Stimulated activated CD4-positive, alpha-beta T cell treated with anti-CD3 and anti-CD28 coated beads, Interleukin-4, amount 100 ng/mL, for 4 hours (primary cell): ENCODE results near the gene FBXO47.

Experiments used
- DNase-seq, 2 experiments: peaks; one replicate each; pipeline ENCODE4 v3.0.0-alpha.2; 2020

The FBXO47 gene, protein sequence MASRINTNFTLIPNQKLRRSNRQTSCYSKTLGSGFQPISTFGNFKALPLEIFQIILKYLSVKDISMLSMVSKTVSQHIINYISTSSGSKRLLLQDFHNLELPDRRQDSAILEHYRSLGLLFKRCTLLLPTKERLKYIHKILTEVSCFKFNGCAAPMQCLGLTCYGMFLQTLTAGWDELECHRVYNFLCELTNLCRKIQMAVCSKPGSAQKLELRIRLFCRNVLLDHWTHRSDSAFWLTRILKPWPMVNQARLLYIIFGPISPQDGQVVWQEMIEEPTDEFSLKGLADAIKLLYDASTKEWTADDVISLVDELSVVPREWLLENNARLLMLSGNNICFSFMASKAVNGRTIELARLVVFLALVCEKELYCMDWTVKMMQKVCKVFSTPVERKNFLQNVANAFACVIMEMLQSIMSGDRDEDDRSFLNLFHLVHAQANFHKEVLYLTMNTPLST

DNA sequence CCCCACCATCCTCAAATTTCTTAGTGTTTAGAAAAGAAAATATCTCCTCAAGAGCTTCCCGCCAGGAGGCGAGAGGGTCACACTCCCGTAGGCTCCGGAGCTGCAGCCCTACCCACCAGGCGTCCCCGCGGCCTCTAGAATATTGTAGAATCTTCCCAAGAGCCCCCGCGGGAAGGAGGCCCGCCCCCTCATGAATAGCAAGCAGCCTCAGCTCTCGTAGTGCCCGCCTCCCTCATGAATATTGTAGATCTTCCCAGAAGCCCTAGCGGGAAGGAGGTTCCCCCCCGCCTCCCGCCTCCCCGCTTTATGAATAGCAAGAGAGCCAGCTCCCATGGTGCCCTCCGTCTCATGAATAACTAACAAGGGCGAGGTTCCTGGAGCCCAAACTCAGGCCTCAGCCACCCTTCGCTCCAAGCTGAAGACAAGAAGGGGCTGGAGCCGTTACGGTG, at the start of gene FBXO47:
FBXO47 (minus strand) TSS at position 114 of the 449 bp plus-strand sequence. CDS start 4,378 bp downstream, outside the sequence.
- DNase-seq = peak; percentile 69 to 86

DNA sequence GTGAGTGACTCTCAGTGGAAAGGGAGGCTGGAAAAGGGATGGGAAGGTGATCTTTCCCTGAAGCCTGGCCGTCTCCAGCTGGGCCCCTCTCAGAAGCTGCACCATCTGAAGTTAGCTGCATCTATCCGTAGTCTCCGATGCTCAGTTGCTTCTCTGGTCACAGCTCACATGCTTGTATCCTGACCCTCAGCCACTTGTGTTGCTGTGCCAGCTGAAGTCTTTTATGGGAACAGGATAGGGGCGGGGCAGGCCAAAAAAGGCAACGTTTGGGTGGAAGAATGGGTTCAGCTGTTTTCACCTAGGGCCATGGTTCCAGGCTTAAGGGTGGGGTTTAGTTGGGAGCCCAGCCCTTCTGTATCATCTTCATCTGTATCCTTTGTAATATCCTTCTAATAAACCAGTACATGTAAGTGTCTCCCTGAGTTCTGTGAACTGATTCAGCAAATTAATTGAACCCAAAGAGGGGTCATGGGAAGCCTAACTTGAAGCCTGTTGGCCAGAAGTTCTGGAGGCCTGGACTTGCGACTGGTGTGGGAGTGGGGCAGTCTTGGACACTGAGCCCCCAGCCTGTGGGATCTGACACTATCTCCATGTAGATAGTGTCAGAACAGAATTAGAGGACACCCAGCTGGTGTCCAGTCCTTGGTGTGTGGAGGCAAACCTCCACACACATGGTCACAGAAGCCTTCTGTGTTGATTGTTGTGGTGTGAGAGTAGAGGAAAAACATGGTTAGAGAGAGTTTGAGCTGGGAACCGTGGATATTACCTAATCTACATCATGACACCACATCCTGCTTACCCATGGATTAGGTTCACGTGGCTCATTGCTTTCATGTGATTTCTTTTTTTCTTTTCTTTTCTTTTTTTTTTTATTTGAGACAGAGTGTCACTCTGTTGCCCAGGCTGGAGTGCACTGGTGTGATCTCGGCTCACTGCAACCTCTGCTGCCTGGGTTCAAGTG, 49.3 kb upstream of the FBXO47 start:
- DNase-seq = no peak

DNA sequence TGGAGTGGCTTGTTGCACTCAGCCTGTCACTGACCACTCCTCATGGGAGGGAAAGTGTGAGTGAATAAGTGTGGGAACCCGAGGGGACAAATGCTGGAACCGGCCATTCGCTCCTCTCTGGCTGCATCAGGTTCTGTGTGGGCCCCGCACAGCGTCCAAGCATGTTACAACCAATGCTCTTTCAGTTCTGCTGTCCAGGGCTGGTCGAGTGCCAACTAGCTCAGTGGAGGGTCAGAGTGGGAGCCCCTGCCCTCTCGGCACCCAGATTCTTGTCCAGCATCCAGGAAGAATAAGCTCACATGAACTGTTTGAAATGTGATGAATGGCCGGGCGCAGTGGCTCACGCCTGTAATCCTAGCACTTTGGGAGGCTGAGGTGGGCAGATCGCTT, 48.3 kb upstream of the FBXO47 start:
- DNase-seq = no peak

DNA sequence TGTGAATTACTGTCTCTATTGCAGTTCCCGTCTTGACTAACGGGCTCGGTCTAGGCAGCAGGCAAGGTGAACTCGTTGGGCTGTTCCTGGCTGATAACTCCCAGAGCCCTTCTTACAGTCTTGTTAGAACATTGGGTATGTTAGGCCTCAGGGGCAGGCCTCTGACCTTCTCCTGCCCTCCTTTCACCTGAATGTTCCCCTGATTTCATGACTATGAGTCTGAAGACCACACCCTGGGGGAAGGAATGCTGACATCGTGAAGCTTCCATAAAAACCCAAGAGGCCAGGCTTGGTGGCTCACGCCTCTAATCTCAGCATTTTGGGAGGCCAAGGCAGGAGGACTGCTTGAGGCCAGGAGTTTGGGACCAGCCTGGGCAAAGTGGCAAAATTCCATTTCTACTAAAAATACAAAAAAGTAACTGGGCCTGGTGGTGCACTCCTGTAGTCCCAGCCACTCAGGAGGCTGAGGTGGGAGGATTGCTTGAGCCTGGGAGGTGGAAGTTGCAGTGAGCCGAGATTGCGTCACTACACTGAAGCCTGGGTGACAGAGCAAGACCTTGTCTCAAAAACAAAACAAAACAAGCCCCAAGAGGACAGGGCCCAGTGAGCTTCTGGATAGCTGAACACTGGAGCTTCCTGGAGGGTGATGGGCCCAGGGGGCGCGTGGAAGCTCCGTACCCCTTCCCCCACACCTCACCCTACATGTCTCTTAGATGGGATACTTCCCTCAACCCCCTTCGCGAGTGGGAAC, 47.8 kb upstream of the FBXO47 start:
- DNase-seq = no peak

DNA sequence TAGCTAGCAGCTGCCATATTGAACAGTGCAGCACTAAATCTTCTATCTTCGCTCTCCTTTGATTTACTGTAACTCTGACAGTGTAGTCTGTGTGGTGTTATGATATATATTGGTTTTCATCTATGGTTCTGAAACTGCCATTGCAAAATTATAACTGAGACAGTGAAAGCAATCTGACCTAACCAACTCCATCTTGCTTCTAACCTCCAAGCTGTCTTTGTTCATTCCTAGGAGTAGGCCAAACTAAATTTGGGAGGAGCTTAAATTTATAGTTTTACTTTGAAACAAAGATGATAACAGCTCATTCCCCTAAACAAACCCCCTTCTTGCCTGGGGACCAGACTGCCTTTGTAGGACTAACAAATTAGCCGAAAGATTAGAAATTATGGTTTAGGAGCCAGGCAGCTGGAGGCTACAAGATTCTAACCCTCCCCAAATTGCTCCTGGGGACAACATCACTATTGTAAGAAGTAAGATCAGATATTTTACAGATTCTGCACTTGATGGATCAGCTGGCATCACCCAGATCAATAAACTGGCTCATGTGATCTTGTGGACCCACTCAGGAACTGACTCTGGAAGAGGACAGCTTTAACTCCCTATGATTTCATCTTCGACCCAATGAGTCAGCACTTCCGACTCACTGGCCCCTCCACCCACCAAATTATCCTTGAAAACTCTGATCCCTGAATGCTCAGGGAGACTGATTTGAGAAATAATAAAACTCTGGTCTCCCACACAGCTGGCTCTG, 47.0 kb upstream of the FBXO47 start:
- no peak for DNase-seq

DNA sequence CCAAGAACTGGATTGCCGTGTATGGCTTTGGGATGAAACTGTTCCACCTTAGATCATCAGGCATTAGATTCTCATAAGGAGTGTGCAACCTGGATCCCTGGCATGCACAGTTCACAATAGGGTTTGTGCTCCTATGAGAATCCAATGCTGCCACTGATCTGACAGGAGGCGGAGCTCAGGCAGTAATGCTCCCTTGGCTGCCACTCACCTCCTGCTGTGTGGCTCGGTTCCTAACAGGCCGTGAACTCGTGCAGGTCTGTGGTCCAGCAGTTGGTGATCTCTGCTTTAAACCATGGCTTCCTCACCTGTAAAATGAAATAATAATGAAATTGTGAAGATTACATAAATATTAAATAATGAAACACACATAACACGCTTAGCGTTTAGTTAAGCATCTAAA, 45.5 kb upstream of the FBXO47 start:
- DNase-seq = no peak

DNA sequence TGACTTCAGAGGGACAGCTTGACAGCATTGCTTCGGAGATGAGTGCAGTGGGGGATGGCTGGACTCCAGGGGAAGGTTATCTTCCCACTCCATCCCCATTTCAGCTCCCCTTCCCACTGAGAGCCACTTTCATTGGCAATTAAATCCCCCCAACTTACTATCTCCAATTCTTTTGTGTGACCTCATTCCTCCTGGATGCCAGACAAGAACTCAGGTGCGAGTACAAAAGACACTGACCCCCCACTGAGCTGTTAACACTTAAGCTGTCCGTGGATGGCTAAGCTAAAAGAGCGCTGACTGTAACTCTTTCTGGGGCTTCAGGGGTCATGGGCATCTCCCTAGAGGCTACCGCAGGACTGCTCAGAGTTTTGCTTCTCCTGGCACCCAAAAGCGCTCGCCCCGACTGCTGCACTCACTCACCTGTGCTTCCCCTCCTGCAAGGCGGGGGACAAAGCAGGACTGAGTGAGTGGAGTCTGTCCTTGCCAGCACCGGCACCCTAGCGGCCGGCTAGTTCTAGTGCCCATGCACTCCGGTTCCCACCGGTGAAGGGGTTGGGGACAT, 44.8 kb upstream of the FBXO47 start:
- no peak for DNase-seq

DNA sequence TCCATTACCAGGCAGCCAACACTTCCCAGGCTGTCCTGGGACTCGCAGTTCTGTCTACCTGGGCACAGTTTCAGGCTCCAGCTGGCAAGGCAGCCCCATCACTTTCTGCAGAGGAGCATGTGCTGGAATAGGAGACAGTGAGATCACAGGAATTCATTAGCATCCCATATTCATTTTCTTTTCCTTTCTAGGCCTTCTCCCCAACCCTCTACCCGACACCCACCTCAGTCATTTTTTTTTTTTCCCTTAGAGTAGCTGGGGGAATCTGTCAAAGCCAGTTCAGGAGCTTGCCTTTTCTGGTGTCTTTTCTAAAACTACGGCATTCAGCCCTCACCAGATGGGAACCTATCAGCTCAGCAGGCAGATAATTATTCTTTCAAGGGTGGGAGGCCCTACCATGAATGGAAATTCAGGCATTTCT, 42.4 kb upstream of the FBXO47 start:
- no peak for DNase-seq

DNA sequence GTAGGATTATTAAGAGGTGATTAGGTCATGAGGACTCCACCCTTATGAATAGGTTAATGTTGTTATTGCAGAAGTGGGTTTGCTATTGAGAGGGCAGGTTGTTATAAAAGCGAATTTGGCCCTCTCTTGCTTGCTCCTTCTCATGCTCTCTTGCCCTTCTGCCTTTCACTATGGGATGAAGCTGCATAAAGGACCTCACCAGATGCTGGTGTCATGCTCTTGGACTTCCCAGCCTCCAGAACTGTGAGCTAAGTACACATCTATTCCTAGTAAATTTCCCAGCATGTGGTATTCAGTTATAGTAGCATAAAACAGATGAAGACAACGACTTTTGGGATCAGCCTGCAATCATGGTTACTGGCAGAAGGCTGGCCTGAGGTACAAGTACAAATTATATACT, 41.4 kb upstream of the FBXO47 start:
- DNase-seq = no peak

DNA sequence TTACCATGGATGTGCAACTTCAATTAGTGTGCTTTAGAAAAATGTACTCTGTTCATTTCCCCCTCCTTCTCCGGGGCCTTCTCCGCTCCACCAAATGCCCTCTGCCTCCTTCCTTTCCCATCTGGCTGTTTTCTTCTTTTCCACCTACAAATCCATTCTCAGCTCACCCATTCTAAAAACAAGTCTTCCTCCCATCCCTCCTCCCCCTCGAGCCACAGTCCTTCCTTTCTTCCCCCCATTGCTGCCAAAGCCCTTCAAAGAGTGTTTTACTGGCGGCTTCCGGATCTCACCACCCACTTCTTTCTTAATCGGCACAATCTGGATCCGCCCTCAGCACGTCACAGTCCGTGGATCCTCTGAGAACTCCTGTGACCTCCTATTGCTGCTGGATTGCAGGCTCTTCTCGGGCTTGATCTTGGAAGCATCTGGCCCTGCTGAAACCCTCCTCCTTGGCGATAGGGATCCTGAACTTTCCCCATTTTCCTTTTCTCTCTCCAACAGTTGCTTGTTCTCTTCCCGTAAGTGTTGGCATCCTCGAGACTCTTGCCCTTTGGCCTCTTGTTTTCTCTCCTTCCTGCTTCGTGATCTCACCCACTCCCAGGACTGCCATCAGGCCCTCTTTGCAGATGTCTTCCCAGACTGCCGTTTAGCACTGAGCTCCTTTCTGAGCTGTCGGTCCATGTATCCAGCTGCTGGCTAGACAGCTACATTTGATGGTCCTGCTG, 36.0 kb upstream of the FBXO47 start:
- peak; percentile 26 to 50 for DNase-seq

DNA sequence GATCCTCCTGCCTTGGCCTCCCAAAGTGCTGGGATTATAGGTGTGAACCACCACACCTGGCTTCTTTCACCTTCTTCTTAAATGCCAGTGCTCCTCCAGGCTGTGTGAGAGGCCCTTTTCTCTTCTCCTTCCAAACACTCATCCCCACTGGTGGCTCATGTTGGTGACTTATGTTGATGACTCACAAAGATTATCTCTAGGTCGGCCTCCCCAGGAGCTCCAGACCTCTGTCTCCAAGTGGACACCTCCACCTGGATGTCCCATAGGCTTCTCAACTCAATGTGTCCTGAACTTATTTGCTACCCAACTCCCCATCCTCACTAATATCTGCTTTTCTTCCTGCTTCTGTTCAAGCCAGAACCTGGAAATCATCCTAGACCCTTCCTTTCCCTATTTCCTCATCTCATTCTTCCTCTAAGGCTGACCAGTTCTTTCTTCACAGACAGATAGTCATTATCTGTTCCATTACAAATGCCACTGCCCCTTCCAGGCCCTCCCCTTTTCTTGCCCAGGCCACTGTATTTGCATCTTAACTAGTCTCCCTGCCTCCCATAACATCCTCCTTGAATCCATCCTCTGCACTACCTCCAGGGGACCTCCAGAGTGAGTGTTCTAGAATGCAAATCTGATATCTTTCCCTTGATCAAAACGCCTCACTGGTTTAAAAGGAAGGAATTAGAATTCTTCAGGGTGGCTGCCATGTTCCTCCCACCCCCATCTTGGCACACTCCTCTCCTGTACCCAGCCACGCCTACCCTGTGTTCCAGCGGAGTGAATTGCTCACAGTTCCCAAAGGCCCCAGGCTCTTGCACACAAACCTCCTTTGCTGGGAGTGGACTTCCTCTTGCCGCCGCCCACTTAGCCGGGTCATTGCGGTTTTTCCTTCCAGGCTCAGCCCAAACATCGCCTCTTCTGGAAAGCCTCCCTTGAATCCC, 34.8 kb upstream of the FBXO47 start:
- DNase-seq = no peak

DNA sequence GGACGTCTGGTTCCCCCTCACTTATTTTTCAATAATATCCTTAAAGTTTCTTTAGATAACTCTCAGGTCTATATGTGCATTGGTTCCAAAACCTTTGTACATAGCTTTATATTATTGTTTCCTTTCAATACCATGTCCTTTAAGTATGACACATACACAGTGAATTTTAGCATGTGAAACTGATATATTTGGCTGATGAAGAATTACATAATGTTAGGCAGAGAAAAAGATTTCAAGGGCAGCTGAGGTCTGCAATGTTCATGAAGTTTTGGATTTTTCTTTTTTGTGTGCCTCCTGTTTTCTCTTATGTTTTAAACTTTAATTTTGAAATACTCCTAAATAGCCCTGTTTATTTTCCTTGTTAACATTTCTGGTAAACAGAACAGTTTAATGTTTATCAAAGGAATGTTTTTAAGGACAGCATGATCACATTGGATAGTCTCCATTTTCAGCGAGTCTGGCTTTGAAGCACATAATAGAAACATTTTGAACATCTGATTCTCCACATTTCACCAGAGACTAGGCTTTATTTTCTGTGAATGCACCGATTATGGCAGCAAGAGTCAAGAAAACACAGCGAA, 32.9 kb upstream of the FBXO47 start:
- no peak for DNase-seq

DNA sequence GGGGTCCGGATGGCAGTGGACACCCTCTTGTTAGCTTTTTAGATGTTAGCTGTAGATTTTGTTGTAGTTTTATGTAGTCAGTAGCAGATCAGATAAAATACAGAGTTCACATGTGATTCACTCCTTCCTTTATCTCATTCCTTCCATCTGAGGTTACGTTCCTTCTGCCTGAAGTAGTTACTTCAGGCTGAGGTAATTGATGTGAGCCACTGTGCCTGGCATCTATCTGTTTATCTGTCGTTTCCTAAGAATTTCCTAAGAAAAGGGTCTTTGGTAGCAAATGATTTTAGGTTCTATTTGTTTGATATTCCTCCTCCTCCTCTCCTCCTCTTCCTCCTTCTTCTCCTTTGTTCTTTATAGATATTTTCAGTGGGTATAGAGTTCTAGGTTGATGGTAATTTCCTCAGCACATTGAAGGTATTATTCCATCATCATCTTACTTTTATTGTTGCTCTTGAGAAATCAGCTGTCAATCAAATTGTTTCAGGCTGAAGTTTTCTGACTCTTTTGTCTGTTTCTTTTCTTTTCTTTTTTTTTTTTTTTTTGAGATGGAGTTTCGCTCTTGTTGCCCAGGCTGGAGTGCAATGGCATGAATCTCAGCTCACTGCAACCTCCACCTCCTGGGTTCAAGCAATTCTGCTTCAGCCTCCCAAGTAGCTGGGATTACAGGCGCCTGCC, 29.6 kb upstream of the FBXO47 start:
- DNase-seq = no peak

DNA sequence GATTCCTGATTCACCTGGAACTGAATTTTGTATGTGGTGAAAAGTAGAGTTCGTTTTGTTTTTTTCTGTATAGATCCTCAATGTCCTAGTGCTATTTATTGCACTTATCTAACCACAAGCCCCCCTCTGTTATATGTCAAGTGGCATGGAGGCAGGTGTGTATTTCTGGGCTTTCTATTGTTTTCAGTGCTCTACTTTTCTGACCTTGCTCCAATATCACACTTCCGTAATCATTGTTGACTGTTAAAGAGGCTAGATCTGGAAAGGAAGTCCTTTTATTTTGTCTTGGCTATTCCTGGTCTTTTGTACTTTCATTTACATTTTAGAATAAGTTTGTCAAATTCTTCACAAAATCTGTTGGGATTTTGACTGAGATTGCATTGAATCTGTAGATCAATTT, 26.8 kb upstream of the FBXO47 start:
- no peak for DNase-seq

DNA sequence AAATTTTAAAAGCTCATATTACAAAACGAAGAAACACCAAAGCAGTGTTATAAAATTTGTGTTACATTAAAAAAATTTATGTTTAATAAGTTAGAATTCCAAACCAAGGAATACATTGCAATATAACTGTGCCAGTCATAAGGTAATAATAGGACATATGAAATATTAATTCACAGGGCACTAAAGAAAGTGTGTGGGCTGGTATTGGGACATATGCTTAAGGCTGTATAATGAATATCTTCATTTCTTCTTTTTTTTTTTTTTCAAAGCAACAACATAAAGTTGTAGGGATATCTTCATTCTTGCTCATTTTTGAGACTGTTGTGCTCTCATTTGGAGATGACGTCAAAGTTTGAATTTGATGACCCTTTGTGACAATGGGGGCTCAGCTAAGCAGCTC, 17.5 kb upstream of the FBXO47 start:
- DNase-seq = no peak

DNA sequence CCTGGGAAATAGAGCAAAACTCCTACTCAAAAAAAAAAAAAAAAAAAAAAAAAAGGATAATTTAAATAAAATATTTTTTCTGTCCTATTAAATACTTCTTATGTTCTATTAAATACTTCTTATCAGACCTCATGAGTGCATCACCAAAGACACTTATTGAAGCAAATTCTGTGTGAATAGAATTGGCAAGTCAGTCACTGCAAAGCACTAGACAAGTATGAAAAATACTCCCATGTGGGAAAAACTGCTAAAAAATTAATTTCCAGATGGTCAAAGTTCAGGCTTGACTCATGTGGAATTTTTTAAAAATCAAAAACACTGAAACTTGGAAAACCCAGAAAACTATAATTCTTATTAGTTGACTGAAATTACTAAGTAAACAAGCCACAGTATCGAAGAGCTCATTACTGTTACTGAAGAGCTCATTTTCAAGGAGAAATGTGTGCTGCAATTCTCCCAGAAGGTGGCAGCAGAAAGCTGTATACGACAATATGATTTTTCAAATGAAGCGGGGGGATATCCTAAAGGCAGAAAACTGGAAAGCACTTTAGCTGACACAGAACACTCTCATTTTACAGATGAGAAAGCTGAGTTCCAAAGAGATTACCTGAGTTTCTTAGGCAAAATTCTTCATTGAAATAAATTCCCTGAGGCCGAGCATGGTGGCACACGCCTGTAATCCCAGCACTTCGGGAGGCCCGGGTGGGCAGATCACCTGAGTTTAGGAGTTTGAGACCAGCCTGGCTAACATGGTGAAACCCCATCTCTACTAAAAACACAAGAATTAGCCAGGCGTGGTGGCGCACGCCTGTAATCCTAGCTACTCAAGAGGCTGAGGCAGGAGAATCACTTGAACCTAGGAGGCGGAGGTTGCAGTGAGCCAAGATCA, 15.9 kb upstream of the FBXO47 start:
- peak in 1 of 2 experiments; percentile 40 for DNase-seq

DNA sequence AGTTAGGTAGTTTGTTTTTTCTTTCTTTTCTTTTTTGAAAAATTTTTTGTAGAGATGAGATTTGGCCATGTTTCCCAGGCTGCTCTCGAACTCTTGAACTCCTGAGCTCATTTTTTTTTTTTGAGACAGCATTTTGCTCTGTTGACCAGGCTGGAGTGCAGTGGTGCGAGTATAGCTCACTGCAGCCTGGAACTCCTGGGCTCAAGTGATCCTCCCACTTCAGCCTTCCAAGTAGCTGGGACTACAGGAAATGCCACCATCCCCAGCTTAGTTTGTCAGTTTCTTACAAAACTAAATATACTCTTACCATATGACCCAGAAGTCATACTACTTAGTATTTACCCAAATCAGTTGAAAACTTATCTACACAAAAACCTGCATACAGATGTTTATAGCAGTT, 14.4 kb upstream of the FBXO47 start:
- no peak for DNase-seq
